Testis (tissue), 3 donors: ENCODE results near the gene MCM3AP. TPM values are rescaled to one million over a fixed set of nuclear protein-coding genes. Genes with fewer than 3 reads are reported as not detected.
"Not testable (repeated sequence)": the region's sequence is repeated elsewhere in the genome, so short reads cannot be mapped to it uniquely, and the experiment has no call there.

Experiments used
- DNase-seq: peaks from one replicate; pipeline ENCODE4 v3.0.0-alpha.2; 2019
- H3K27ac ChIP-seq, 2 donors: fragments of 200-600 bp; sonication (generic); one replicate each; pipeline ENCODE4 v1.5.1; 2019
- H3K27me3 ChIP-seq: fragments of 200-600 bp; sonication (generic); one replicate; pipeline ENCODE4 v1.5.1; 2019
- H3K36me3 ChIP-seq: fragments of 200-600 bp; sonication (generic); one replicate; pipeline ENCODE4 v1.5.1; 2017; ENCODE audit warnings: low read depth; ENCODE audit errors: missing control alignments
- H3K4me1 ChIP-seq: fragments of 200-600 bp; sonication (generic); one replicate; pipeline ENCODE4 v1.5.1; 2019
- H3K4me3 ChIP-seq, 2 donors: fragments of 200-600 bp; sonication (generic); one replicate each; pipeline ENCODE4 v1.5.1; 2017 to 2019
- H3K9me3 ChIP-seq: fragments of 200-600 bp; sonication (generic); one replicate; pipeline ENCODE4 v1.5.1; 2017
- CTCF ChIP-seq, 3 experiments: fragments of 450-650 bp in 2 of 3; fragments of 200-600 bp in 1 of 3; sonication (generic) in 1 of 3; IDR thresholded peaks; one replicate each; pipeline ENCODE4 v1.5.1; 2016 to 2019; ENCODE audit warnings: antibody characterized with exemption in 3 of 3, mild to moderate bottlenecking in 2 of 3, moderate library complexity in 1 of 3
- POLR2A ChIP-seq: fragments of 450-650 bp; IDR thresholded peaks from one replicate; pipeline ENCODE4 v1.6.1; 2017; ENCODE audit warnings: antibody characterized with exemption, mild to moderate bottlenecking, moderate library complexity
- WGBS, 2 donors: methylation state at CpG; one replicate each; pipeline ENCODE4 v1.1.5; 2018; 5-methylcytosine and 5-hydroxymethylcytosine counted together
- intact Hi-C: fragments of 100-400 bp; cut with DNase I; formaldehyde crosslinking; loops from one replicate; pipeline ENCODE4 v1.15.1; 2023; ENCODE audit warnings: low total_unique reads
- polyA plus RNA-seq: library from polyadenylated mRNA; stranded (reverse); fragments of 350-450 nt; fragmentation: Illumina TruSeq; extraction: RNeasy Lipid Tissue Mini Kit (QIAGEN cat#74804); gene quantifications from one replicate; pipeline ENCODE4 v1.2.3, GENCODE V29; 2014; ENCODE audit warnings: low read depth, low replicate concordance; ENCODE audit not compliant: insufficient read depth
- total RNA-seq, 2 donors: library from RNA; depleted of rRNA; stranded (reverse); fragments of >200 nt; gene quantifications; one replicate each; pipeline ENCODE4 v1.2.3, GENCODE V29; 2016

The MCM3AP gene
- total and polyA plus RNA-seq, 3 donors from 2014 or later = 68.3 to 136 (median 107) TPM

GRCh38 chr21:46245213-46245915, 40.0 kb downstream of the MCM3AP start:
- no peak for DNase-seq
- 67 to 97% methylated on average over 3 of the region's 3 CpGs for WGBS, 2 donors
- Histone ChIP-seq H3K9me3 (no peaks in the 10 kb centered on the region), H3K27me3 (no peaks in the 10 kb centered on the region), H3K4me3 (no peak overlapping the region), H3K36me3 (no peaks in the 10 kb centered on the region), H3K27ac (no peak overlapping the region), H3K4me1 (no peaks in the 10 kb centered on the region)
- TF ChIP-seq POLR2A (no peak), CTCF (IDR thresholded peaks at IDR 0.05) (no peak)
- intact Hi-C loops = no loop called here

- Histone ChIP-seq H3K4me1 (no peaks in the 10 kb centered on the region), H3K36me3 (no peaks in the 10 kb centered on the region), H3K9me3 (no peaks in the 10 kb centered on the region), H3K27me3 (no peaks in the 10 kb centered on the region), H3K27ac (no peak overlapping the region), H3K4me3 (no peak overlapping the region)
- intact Hi-C loops = no loop called here
- DNase-seq = no peak
- WGBS, 2 donors = 86 to 100% methylated on average over 1 to 8 of the region's 8 CpGs
- TF ChIP-seq POLR2A (no peak), CTCF (IDR thresholded peaks at IDR 0.05) (no peak)
These were observed 40.8 kb downstream of the MCM3AP start for GRCh38 chr21:46244602-46245001.

DNA sequence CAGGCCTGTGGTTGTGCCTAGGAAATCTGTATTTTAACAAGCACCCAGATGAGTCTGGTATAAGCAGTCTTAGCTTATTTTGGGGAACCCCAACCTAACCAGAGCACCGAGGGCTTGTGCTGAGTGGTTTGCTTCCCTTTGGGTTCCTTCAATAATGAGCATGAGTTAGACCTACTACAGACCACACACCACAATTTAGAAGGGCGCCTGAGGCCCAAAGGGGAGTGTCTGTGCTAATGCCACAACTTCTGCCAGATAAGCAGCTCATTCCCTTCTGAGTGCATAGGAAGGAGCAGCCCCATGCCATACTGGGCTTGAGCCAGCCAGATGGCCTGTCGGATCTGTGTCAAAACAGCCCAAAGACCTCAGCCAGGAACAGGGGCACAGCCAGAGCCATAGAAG, 41.5 kb downstream of the MCM3AP start:
- no peak for DNase-seq
- Histone ChIP-seq H3K27ac (no peak overlapping the region), H3K9me3 (no peaks in the 10 kb centered on the region), H3K4me1 (no peaks in the 10 kb centered on the region), H3K4me3 (no peak overlapping the region), H3K36me3 (no peaks in the 10 kb centered on the region), H3K27me3 (no peaks in the 10 kb centered on the region)
- intact Hi-C loops = no loop called here
- TF ChIP-seq POLR2A (no peak), CTCF (IDR thresholded peaks at IDR 0.05) (no peak)
- 89 to 94% methylated on average over 2 to 3 of the region's 3 CpGs for WGBS, 2 donors

DNA sequence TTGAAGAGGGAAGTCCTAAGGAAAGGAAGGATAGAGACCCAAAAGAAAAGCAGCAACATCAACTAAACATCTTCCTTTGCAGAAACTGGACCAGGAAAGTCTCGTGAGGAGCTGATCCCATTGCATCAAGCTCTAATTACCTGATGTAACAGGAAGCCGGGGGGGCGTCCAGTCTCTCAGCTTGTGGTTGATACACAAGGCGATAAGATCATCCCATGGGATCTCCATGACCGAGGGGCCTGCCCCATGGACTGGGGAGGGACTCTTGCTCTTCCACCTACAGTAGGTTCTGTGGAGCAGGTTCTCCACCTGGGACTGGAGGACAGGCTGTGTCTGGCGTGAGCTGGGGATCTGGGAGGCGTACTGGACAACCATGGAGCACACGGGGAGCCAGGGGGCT, 42.1 kb downstream of the MCM3AP start:
- Histone ChIP-seq H3K4me3 (no peak overlapping the region), H3K36me3 (no peaks in the 10 kb centered on the region), H3K9me3 (no peaks in the 10 kb centered on the region), H3K4me1 (no peaks in the 10 kb centered on the region), H3K27me3 (no peaks in the 10 kb centered on the region), H3K27ac (no peak overlapping the region)
- no peak for DNase-seq
- intact Hi-C loops = no loop called here
- TF ChIP-seq CTCF (IDR thresholded peaks at IDR 0.05) (no peak), POLR2A (no peak)
- 94 to 97% methylated on average over 4 to 8 of the region's 8 CpGs for WGBS, 2 donors

- H3K4me3 ChIP-seq, H3K27ac ChIP-seq, intact Hi-C loops, H3K9me3 ChIP-seq, H3K36me3 ChIP-seq, H3K27me3 ChIP-seq, H3K4me1 ChIP-seq, DNase-seq: not testable (repeated sequence)
- WGBS, 2 donors = 90 to 92% methylated on average over 1 of the region's 1 CpG
These were observed 43.8 kb downstream of the MCM3AP start for GRCh38 chr21:46241577-46241976.
